CD8-positive, alpha-beta memory T cell (primary cell): ENCODE results near the gene LRRC27. TPM values are rescaled to one million over a fixed set of nuclear protein-coding genes. Genes with fewer than 3 reads are reported as not detected.
"Not testable (repeated sequence)": the region's sequence is repeated elsewhere in the genome, so short reads cannot be mapped to it uniquely, and the experiment has no call there.

Source experiments
- CTCF ChIA-PET: fragments of 350-600 bp; sonication (Branson Sonifier 250); formaldehyde crosslinking; loops from one replicate; lab custom pipeline; 2021; ENCODE audit warnings: antibody characterized with exemption; lab: Charles Lee
- POLR2A ChIA-PET: fragments of 350-600 bp; sonication (Branson Sonifier 250); formaldehyde crosslinking; loops from one replicate; lab custom pipeline; 2021; ENCODE audit warnings: antibody characterized with exemption; lab: Charles Lee
- DNase-seq, 5 donors: peaks; one replicate each; pipeline versions ENCODE4 v3.0.0 to v3.0.0-alpha.2; 2020 to 2022; ENCODE audit warnings: mixed read lengths in 1 of 5
- H3K27ac ChIP-seq: one replicate; pipeline ENCODE4 v1.7.0; 2013; ENCODE audit warnings: low read depth, mild to moderate bottlenecking, low read length, moderate library complexity
- H3K27me3 ChIP-seq: 2 replicates; pipeline ENCODE4 v1.7.0; 2013; ENCODE audit warnings: low read length, mild to moderate bottlenecking; ENCODE audit not compliant: insufficient read depth, poor library complexity, severe bottlenecking
- H3K36me3 ChIP-seq: 2 replicates; pipeline ENCODE4 v1.7.0; 2013; ENCODE audit warnings: mild to moderate bottlenecking, low read length, moderate library complexity; ENCODE audit not compliant: insufficient read depth
- H3K4me1 ChIP-seq: 2 replicates; pipeline ENCODE4 v1.7.0; 2013; ENCODE audit warnings: mild to moderate bottlenecking, low read length, moderate library complexity; ENCODE audit not compliant: insufficient read depth
- H3K4me3 ChIP-seq: 2 replicates; pipeline ENCODE4 v1.7.0; 2013; ENCODE audit warnings: mild to moderate bottlenecking, low read length
- H3K9me3 ChIP-seq: 2 replicates; pipeline ENCODE4 v1.7.0; 2013; ENCODE audit warnings: mild to moderate bottlenecking, low read length
- H3K27ac Mint-ChIP-seq, 8 donors: one replicate each; pipeline ENCODE4 v1.8.0; 2020 to 2021; ENCODE audit warnings: mixed read lengths in 8 of 8, mild to moderate bottlenecking in 6 of 8, inconsistent platforms in 3 of 8, moderate library complexity in 3 of 8
- H3K27me3 Mint-ChIP-seq, 2 donors: one replicate each; pipeline ENCODE4 v1.8.0; 2020 to 2021; ENCODE audit warnings: mixed read lengths in 2 of 2, mild to moderate bottlenecking in 1 of 2, moderate library complexity in 1 of 2
- H3K36me3 Mint-ChIP-seq, 3 donors: one replicate each; pipeline ENCODE4 v1.8.0; 2020 to 2021; ENCODE audit warnings: mixed read lengths in 3 of 3, inconsistent platforms in 1 of 3, mild to moderate bottlenecking in 1 of 3
- H3K4me1 Mint-ChIP-seq, 3 donors: one replicate each; pipeline ENCODE4 v1.8.0; 2020 to 2021; ENCODE audit warnings: mixed read lengths in 3 of 3, inconsistent platforms in 1 of 3, mild to moderate bottlenecking in 1 of 3
- H3K4me3 Mint-ChIP-seq, 7 donors: one replicate each; pipeline ENCODE4 v1.8.0; 2020 to 2021; ENCODE audit warnings: mixed read lengths in 7 of 7, mild to moderate bottlenecking in 6 of 7, moderate library complexity in 4 of 7, inconsistent platforms in 2 of 7
- H3K9me3 Mint-ChIP-seq, 5 donors: one replicate each; pipeline ENCODE4 v1.8.0; 2020 to 2022; ENCODE audit warnings: mixed read lengths in 5 of 5, mild to moderate bottlenecking in 3 of 5, moderate library complexity in 2 of 5, inconsistent platforms in 1 of 5
- polyA plus RNA-seq: library from polyadenylated mRNA; unstranded; fragments of 300-500 nt; fragmentation: Illumina TruSeq; gene quantifications from one replicate; pipeline ENCODE4 v1.2.3, GENCODE V29; 2021
- total RNA-seq, 2 experiments: library from RNA; stranded (reverse); gene quantifications; one replicate each; pipeline ENCODE4 v1.2.3, GENCODE V29; 2021

LRRC27 gene
- total and polyA plus RNA-seq, 3 experiments from 2014 or later, result 1.8 to 5.7 (median 3.1) TPM

DNA sequence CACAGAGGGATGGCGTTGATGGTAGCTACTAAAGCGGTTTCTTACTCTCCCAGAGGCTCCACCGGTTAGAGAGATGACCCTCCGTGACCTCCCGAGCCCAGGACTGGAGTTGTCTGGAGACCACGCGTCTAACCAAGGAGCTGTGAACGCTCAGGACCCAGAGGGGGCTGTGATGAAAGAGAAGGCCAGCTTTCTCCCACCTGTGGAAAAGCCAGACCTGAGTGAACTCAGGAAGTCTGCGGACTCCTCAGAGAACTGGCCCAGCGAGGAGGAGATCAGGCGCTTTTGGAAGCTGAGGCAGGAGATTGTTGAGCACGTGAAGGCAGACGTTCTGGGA, 15.9 kb downstream of the LRRC27 start:
- peaks cover 0 to 26% (median 2%) of the 10 kb centered on the region in 3 donors for H3K36me3 Mint-ChIP-seq

GRCh38 chr10:132349766-132350165, 17.8 kb downstream of the LRRC27 start:
- Histone ChIP-seq H3K4me1 (peaks cover 3% of the 10 kb centered on the region), H3K9me3 (no peaks in the 10 kb centered on the region), H3K4me3 (no peak overlapping the region), H3K27ac (no peak overlapping the region), H3K36me3 (no peaks in the 10 kb centered on the region), H3K27me3 (no peaks in the 10 kb centered on the region)
- DNase-seq, result no peak
- Mint-ChIP-seq H3K27ac (peak overlapping the region in 1 of 8 donors; percentile 70), H3K36me3 (peaks cover 0 to 17% (median 2%) of the 10 kb centered on the region in 3 donors), H3K4me3 (no peak overlapping the region), H3K4me1 (peaks cover 4 to 5% (median 4%) of the 10 kb centered on the region in 3 donors), H3K27me3 (no peaks in the 10 kb centered on the region), H3K9me3 (no peaks in the 10 kb centered on the region)
- ChIA-PET POLR2A (no interaction called here), CTCF (interaction anchor here (1.6 kb wide), 1 partner anchor 97 kb away, joined by 3 read pairs; no protein-coding TSS in a partner anchor)

More for the DNA sequence above, 15.9 kb downstream of the LRRC27 start:
- Mint-ChIP-seq H3K4me1 (peaks cover 3 to 4% (median 4%) of the 10 kb centered on the region in 3 donors), H3K27me3 (no peaks in the 10 kb centered on the region), H3K9me3 (no peaks in the 10 kb centered on the region), H3K27ac (no peak overlapping the region), H3K4me3 (no peak overlapping the region)
- Histone ChIP-seq H3K36me3 (no peaks in the 10 kb centered on the region), H3K4me1 (peaks cover 3% of the 10 kb centered on the region), H3K9me3 (no peaks in the 10 kb centered on the region), H3K4me3 (no peak overlapping the region), H3K27me3 (no peaks in the 10 kb centered on the region), H3K27ac (no peak overlapping the region)
- ChIA-PET CTCF (interaction anchor here (1.5 kb wide), 1 partner anchor 10 kb away, joined by 3 read pairs; no protein-coding TSS in a partner anchor), POLR2A (no interaction called here)
- no peak for DNase-seq

DNA sequence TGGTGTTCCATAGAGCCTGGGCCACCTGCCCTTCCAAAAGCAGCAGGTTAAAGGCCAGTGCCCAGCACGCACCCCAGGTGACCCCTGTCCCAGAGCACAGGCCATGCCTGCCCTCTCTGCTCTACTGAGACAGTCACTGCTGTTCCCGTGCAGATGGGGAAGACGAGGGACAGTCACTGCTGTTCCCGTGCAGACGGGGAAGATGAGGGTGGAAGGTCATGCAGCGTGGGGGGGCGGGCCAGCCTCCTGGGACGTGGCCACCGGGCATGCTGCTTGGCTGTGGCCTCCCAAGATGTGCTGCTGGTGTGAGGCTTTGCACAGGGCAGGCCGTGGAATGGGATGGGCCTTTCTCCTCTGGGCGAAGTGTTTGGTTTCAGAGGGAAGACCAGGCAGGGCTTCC, 18.4 kb downstream of the LRRC27 start:
- Histone ChIP-seq H3K27me3 (no peaks in the 10 kb centered on the region), H3K9me3 (no peaks in the 10 kb centered on the region), H3K36me3 (no peaks in the 10 kb centered on the region), H3K27ac (no peak overlapping the region), H3K4me1 (peaks cover 3% of the 10 kb centered on the region), H3K4me3 (no peak overlapping the region)
- POLR2A ChIA-PET, result no interaction called here
- Mint-ChIP-seq H3K27me3 (no peaks in the 10 kb centered on the region), H3K27ac (peak overlapping the region in 1 of 8 donors; percentile 92), H3K36me3 (peaks cover 0 to 14% (median 0%) of the 10 kb centered on the region in 3 donors), H3K9me3 (no peaks in the 10 kb centered on the region), H3K4me3 (no peak overlapping the region), H3K4me1 (peaks cover 4 to 5% (median 4%) of the 10 kb centered on the region in 3 donors)
- CTCF ChIA-PET, result interaction anchor here (1.3 to 1.6 kb wide), 3 partner anchors 93 to 131 kb away, joined by 3 read pairs; no protein-coding TSS in a partner anchor
- no peak for DNase-seq

- H3K9me3 ChIP-seq, result no peaks in the 10 kb centered on the region
- Mint-ChIP-seq H3K36me3 (peaks cover 0 to 9% (median 0%) of the 10 kb centered on the region in 3 donors), H3K27ac (no peak overlapping the region), H3K4me3 (no peak overlapping the region), H3K4me1 (peaks cover 4 to 5% (median 4%) of the 10 kb centered on the region in 3 donors), H3K27me3 (no peaks in the 10 kb centered on the region), H3K9me3 (no peaks in the 10 kb centered on the region)
- ChIA-PET POLR2A (no interaction called here), CTCF (interaction anchor here (0.9 to 1.6 kb wide), 5 partner anchors 92 to 132 kb away, joined by 3 to 4 read pairs (median 3); no protein-coding TSS in a partner anchor)
- H3K27ac ChIP-seq, result no peak overlapping the region
- peaks cover 3% of the 10 kb centered on the region for H3K4me1 ChIP-seq
- no peak for DNase-seq
- no peak overlapping the region for H3K4me3 ChIP-seq
- H3K36me3 ChIP-seq, result no peaks in the 10 kb centered on the region
- no peaks in the 10 kb centered on the region for H3K27me3 ChIP-seq
Measured at GRCh38 chr10:132350946-132351345, 19.0 kb downstream of the LRRC27 start.

GRCh38 chr10:132351611-132352010, 19.6 kb downstream of the LRRC27 start:
- Histone ChIP-seq H3K27me3 (no peaks in the 10 kb centered on the region), H3K4me3 (no peak overlapping the region), H3K4me1 (peaks cover 3% of the 10 kb centered on the region), H3K9me3 (no peaks in the 10 kb centered on the region), H3K36me3 (no peaks in the 10 kb centered on the region), H3K27ac (no peak overlapping the region)
- peaks cover 0 to 9% (median 0%) of the 10 kb centered on the region in 3 donors for H3K36me3 Mint-ChIP-seq
- H3K27me3 Mint-ChIP-seq, result no peaks in the 10 kb centered on the region
- no peak overlapping the region for H3K27ac Mint-ChIP-seq
- CTCF ChIA-PET, result interaction anchor here (0.9 to 1.5 kb wide), 4 partner anchors 92 to 132 kb away, joined by 3 to 4 read pairs (median 3); no protein-coding TSS in a partner anchor
- DNase-seq, result no peak
- peaks cover 4 to 5% (median 4%) of the 10 kb centered on the region in 3 donors for H3K4me1 Mint-ChIP-seq
- no peaks in the 10 kb centered on the region for H3K9me3 Mint-ChIP-seq
- POLR2A ChIA-PET, result interaction anchor here (0.6 kb wide), 1 partner anchor 18 kb away, joined by 7 read pairs; no protein-coding TSS in a partner anchor
- H3K4me3 Mint-ChIP-seq, result no peak overlapping the region

DNA sequence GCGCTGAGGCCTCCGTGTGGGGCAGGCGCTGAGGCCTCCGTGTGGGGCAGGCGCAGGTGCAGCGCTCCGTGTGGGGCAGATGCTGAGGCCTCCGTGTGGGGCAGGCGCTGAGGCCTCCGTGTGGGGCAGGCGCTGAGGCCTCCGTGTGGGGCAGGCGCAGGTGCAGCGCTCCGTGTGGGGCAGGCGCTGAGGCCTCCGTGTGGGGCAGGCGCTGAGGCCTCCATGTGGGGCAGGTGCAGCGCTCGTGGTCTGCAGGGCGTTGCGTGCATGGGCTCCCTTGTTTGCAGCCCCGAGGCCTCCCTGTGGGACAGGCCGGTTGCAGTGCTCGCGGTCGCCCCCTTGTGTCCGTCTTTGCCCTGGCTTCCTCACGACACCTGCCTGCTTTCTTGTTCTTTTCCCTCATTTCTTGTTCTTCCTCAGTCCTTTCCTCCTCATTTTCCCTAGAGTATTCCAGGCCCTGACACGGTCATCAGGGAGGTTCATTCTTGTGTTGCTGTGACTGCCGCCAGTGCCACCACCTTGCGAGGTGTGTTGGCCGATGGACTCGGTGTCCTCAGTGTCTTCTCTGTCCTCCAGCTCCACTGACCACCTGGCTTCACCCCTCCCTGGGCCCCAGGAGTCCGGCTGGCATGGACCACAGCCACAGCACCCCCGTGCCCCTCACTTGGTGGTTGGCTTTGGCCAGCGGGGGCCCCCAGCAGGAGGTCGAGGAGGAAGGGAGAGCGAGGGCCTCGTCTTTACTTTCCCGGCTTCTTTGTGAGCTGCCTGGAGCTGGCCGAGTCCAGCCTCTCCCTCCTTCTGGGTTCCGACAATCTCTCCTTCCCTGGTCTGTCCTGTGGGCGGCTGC, 20.7 kb downstream of the LRRC27 start:
- H3K4me1 Mint-ChIP-seq, POLR2A ChIA-PET, H3K36me3 Mint-ChIP-seq, H3K9me3 ChIP-seq, H3K36me3 ChIP-seq, H3K9me3 Mint-ChIP-seq, H3K27ac ChIP-seq, H3K27me3 ChIP-seq, H3K4me3 ChIP-seq, H3K27me3 Mint-ChIP-seq, H3K4me3 Mint-ChIP-seq, H3K4me1 ChIP-seq: not testable (repeated sequence)
- H3K27ac Mint-ChIP-seq, result peak overlapping the region in 1 of 8 donors; percentile 81
- peak; percentile 44 to 76 (median 63) for DNase-seq
- CTCF ChIA-PET, result interaction anchor here (0.5 to 1.8 kb wide), 13 partner anchors 9 to 448 kb away, joined by 3 to 6 read pairs (median 4); no protein-coding TSS in a partner anchor

- Mint-ChIP-seq H3K36me3 (peaks cover 0 to 3% (median 0%) of the 10 kb centered on the region in 3 donors), H3K27ac (peak overlapping the region in 1 of 8 donors; percentile 9), H3K4me1 (peaks cover 4 to 5% (median 4%) of the 10 kb centered on the region in 3 donors), H3K27me3 (no peaks in the 10 kb centered on the region), H3K4me3 (no peak overlapping the region), H3K9me3 (no peaks in the 10 kb centered on the region)
- Histone ChIP-seq H3K4me1 (peaks cover 3% of the 10 kb centered on the region), H3K4me3 (no peak overlapping the region), H3K36me3 (no peaks in the 10 kb centered on the region), H3K9me3 (no peaks in the 10 kb centered on the region), H3K27ac (no peak overlapping the region), H3K27me3 (no peaks in the 10 kb centered on the region)
- DNase-seq, result no peak
- ChIA-PET POLR2A (no interaction called here), CTCF (interaction anchor here (0.5 to 1.8 kb wide), 13 partner anchors 8 to 449 kb away, joined by 3 to 6 read pairs (median 4); no protein-coding TSS in a partner anchor)
Measured at GRCh38 chr10:132353456-132354355, 21.7 kb downstream of the LRRC27 start.
